ENCODE results near the gene HES7.

HES7 gene

GRCh38 chr17:8087075-8087951 is 36.6 kb downstream of the HES7 start, which contains the start of gene ALOX12B:
TSS of gene ALOX12B (minus strand) at chr17:8087716. CDS start at chr17:8087442, 274 bp downstream.
- no peak for DNase-seq (ENCODE audit: low read depth)
- no peak within 1 kb of the TSS for H3K4me3 ChIP-seq (ENCODE audit: control insufficient read depth, low read depth, low read length)
- TF ChIP-seq CTCF (IDR thresholded peaks at IDR 0.05; ENCODE audit: control insufficient read depth, insufficient read depth, low read depth, low read length, missing control alignments): no peak

GRCh38 chr17:8084250-8084649 is 39.7 kb downstream of the HES7 start:
- no peak overlapping the region for H3K4me3 ChIP-seq (ENCODE audit: control insufficient read depth, low read depth, low read length)
- no peak for DNase-seq (ENCODE audit: low read depth)
- no peak for TF ChIP-seq CTCF (IDR thresholded peaks at IDR 0.05; ENCODE audit: control insufficient read depth, insufficient read depth, low read depth, low read length, missing control alignments)

- H3K4me3 ChIP-seq (ENCODE audit: control insufficient read depth, low read depth, low read length): no peak overlapping the region
- TF ChIP-seq CTCF (IDR thresholded peaks at IDR 0.05; ENCODE audit: control insufficient read depth, insufficient read depth, low read depth, low read length, missing control alignments): no peak
- DNase-seq (ENCODE audit: low read depth): no peak
Observed at GRCh38 chr17:8082292-8082691, 41.6 kb downstream of the HES7 start.

GRCh38 chr17:8081876-8082275 is 42.0 kb downstream of the HES7 start:
- no peak for DNase-seq (ENCODE audit: low read depth)

GRCh38 chr17:8080799-8081219 is 43.1 kb downstream of the HES7 start:
- H3K4me3 ChIP-seq (ENCODE audit: control insufficient read depth, low read depth, low read length): no peak overlapping the region
- DNase-seq (ENCODE audit: low read depth): no peak
- TF ChIP-seq CTCF (IDR thresholded peaks at IDR 0.05; ENCODE audit: control insufficient read depth, insufficient read depth, low read depth, low read length, missing control alignments): no peak

More at GRCh38 chr17:8081876-8082275, 42.0 kb downstream of the HES7 start:
- TF ChIP-seq CTCF (IDR thresholded peaks at IDR 0.05; ENCODE audit: control insufficient read depth, insufficient read depth, low read depth, low read length, missing control alignments): no peak
- no peak overlapping the region for H3K4me3 ChIP-seq (ENCODE audit: control insufficient read depth, low read depth, low read length)

- no peak for TF ChIP-seq CTCF (IDR thresholded peaks at IDR 0.05; ENCODE audit: control insufficient read depth, insufficient read depth, low read depth, low read length, missing control alignments)
- H3K4me3 ChIP-seq (ENCODE audit: control insufficient read depth, low read depth, low read length): peak overlapping the region; percentile 37; the same call in 1 of the 2 replicates
- no peak for DNase-seq (ENCODE audit: low read depth)
Observed at GRCh38 chr17:8080208-8080798, 43.6 kb downstream of the HES7 start.
